ENCODE data around the gene BORCS6.
A peak's percentile ranks its signal among the peaks of the same experiment; 100 is the strongest.

DNA sequence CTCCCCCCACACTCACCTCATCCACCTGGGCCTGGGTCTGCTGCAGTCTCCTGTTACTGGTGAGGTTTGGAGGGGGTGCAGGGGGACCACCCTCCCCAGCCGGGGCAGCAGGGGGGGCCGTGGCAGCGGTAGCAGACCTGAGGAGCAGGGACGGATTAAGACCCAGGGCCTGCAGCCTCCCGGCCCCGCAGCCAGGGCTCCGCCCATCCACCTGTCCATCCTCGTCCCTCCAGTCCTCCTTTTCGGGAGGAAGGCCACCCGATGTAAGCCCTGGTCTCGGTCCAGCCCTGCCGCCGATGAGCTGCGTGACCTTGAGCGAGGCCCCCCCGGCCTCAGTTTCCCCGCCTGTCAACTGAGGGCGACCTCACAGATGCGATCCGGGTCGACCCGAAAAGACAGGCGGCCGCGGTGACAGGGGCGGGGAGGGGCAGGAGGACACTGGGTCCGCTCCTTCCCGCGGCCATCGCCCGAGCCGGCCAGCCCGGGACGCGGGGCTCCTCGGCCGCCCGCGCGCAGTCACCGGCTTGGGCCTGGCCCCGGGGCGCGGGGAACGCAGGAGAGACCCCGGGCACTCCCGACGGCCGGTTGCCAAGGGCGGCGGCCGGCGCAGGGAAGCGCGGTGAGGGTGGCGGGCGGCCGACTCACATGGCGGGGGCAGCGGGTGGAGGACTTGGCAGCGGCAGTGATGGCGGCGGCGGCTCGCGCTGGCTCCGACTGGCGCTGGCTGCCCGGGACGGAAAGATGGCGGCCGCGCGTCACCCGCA is 27.6 kb downstream of the BORCS6 start, which contains the start of gene VAMP2:
- TF ChIP-seq, protein P1, sequence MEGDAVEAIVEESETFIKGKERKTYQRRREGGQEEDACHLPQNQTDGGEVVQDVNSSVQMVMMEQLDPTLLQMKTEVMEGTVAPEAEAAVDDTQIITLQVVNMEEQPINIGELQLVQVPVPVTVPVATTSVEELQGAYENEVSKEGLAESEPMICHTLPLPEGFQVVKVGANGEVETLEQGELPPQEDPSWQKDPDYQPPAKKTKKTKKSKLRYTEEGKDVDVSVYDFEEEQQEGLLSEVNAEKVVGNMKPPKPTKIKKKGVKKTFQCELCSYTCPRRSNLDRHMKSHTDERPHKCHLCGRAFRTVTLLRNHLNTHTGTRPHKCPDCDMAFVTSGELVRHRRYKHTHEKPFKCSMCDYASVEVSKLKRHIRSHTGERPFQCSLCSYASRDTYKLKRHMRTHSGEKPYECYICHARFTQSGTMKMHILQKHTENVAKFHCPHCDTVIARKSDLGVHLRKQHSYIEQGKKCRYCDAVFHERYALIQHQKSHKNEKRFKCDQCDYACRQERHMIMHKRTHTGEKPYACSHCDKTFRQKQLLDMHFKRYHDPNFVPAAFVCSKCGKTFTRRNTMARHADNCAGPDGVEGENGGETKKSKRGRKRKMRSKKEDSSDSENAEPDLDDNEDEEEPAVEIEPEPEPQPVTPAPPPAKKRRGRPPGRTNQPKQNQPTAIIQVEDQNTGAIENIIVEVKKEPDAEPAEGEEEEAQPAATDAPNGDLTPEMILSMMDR (IDR thresholded peaks at IDR 0.05): no peak
- peak; percentile 60 to 79 for TF ChIP-seq POLR2A (IDR thresholded peaks at IDR 0.05)
